Sciatic nerve (tissue), 2 donors: ENCODE data around the gene JADE2. TPM values are rescaled to one million over a fixed set of nuclear protein-coding genes. Genes with fewer than 3 reads are reported as not detected.
"Not testable (repeated sequence)": the region's sequence is repeated elsewhere in the genome, so short reads cannot be mapped to it uniquely, and the experiment has no call there.

ENCODE experiments used
- ATAC-seq: fragments of 200-7000 bp; cut with Tn5 transposase; one replicate; pipeline ENCODE4 v1.9.1; 2020; ENCODE audit warnings: mild to moderate bottlenecking, moderate library complexity
- DNase-seq: peaks from one replicate; pipeline ENCODE4 v3.0.0-alpha.2; 2020; ENCODE audit warnings: low spot score
- intact Hi-C: fragments of 100-400 bp; cut with DNase I; formaldehyde crosslinking; loops from one replicate; pipeline ENCODE4 v1.14.2; 2022
- total RNA-seq: library from RNA; stranded (reverse); fragmentation: NEBNext Ultra II Directional; extraction: Animal tissue kit (Norgen Biotek cat#: 25700); gene quantifications from one replicate; pipeline ENCODE4 v1.2.1, GENCODE V29; 2021
- donor health status: DM: no; HTN: no; CAD: no.
- donor health status: DM: no; HTN: no; CAD: no.

JADE2 gene
- total RNA-seq, 1 donor from 2014 or later = 55.0 TPM

- no peak for DNase-seq
These were observed 70.0 kb downstream of the JADE2 start for GRCh38 chr5:134595458-134595838.

GRCh38 chr5:134599820-134600219 lies 74.3 kb downstream of the JADE2 start:
- intact Hi-C loops, ATAC-seq, DNase-seq: not testable (repeated sequence)

More at GRCh38 chr5:134595458-134595838, 70.0 kb downstream of the JADE2 start:
- intact Hi-C loops = no loop called here
- no peak for ATAC-seq

- DNase-seq (no peak), ATAC-seq (no peak)
- intact Hi-C loops = no loop called here
These were observed 75.1 kb downstream of the JADE2 start for GRCh38 chr5:134600600-134600999.

GRCh38 chr5:134603059-134603458 lies 77.6 kb downstream of the JADE2 start:
- ATAC-seq = no peak
- DNase-seq = no peak
- intact Hi-C loops = no loop called here

GRCh38 chr5:134604908-134605307 lies 79.4 kb downstream of the JADE2 start:
- intact Hi-C loops = no loop called here
- DNase-seq (no peak), ATAC-seq (no peak)

GRCh38 chr5:134606726-134607125 lies 81.3 kb downstream of the JADE2 start:
- no peak for ATAC-seq
- no peak for DNase-seq
- intact Hi-C loops = no loop called here

- intact Hi-C loops = no loop called here
- DNase-seq = no peak
- no peak for ATAC-seq
These were observed 83.1 kb downstream of the JADE2 start for GRCh38 chr5:134608555-134608954.

- intact Hi-C loops = no loop called here
- DNase-seq = no peak
- ATAC-seq = no peak
These were observed 83.9 kb downstream of the JADE2 start for GRCh38 chr5:134609232-134609851.

- ATAC-seq = no peak
- intact Hi-C loops = no loop called here
- no peak for DNase-seq
These were observed 85.3 kb downstream of the JADE2 start for GRCh38 chr5:134610725-134611124.

GRCh38 chr5:134611515-134611914 lies 86.0 kb downstream of the JADE2 start:
- intact Hi-C loops = no loop called here
- ATAC-seq = no peak
- DNase-seq = no peak

GRCh38 chr5:134614450-134615085 lies 89.1 kb downstream of the JADE2 start:
- no peak for ATAC-seq
- intact Hi-C loops = no loop called here
- DNase-seq = no peak

GRCh38 chr5:134620634-134621033 lies 95.2 kb downstream of the JADE2 start:
- DNase-seq (no peak), ATAC-seq (no peak)
- intact Hi-C loops = no loop called here

GRCh38 chr5:134625559-134625958 lies 100.1 kb downstream of the JADE2 start:
- DNase-seq (no peak), ATAC-seq (no peak)
- intact Hi-C loops = no loop called here

- DNase-seq (no peak), ATAC-seq (peak; percentile 45)
- intact Hi-C loops = no loop called here
These were observed 101.0 kb downstream of the JADE2 start for GRCh38 chr5:134626369-134627014.

Other genes starting within 250 kb of the JADE2 start
- gene CDKL3, start 158.5 kb upstream of the JADE2 start, total RNA-seq = 11.9 TPM
- 101 TPM for gene UBE2B, start 154.1 kb upstream of the JADE2 start, total RNA-seq
- gene CDKN2AIPNL, start 113.8 kb upstream of the JADE2 start, total RNA-seq = 12.4 TPM
- gene SAR1B, start 107.2 kb downstream of the JADE2 start, total RNA-seq = 60.0 TPM
- gene SEC24A, start 123.1 kb downstream of the JADE2 start, total RNA-seq = 26.3 TPM
- gene CAMLG, start 212.9 kb downstream of the JADE2 start, total RNA-seq = 37.8 TPM
- 47.2 TPM for gene DDX46, start 233.1 kb downstream of the JADE2 start, total RNA-seq